Tibial artery (tissue), 4 donors: Measurements from ENCODE around the gene CAT.
A peak's percentile ranks its signal among the peaks of the same experiment; 100 is the strongest.

Experiments used
- DNase-seq, 2 donors: peaks; one replicate each; pipeline ENCODE4 v3.0.0-alpha.2; 2019
- H3K27ac ChIP-seq, 2 donors: fragments of 200-600 bp; sonication (generic) in 1 of 2; 1 replicate in 1 of 2; 2 replicates in 1 of 2; pipeline ENCODE4 v1.5.1; 2018 to 2019; ENCODE audit warnings: mild to moderate bottlenecking in 1 of 2
- H3K27me3 ChIP-seq, 2 donors: fragments of 200-600 bp; sonication (generic) in 1 of 2; one replicate each; pipeline versions ENCODE4 v1.5.1 to v1.6.0; 2016 to 2019
- H3K36me3 ChIP-seq, 3 donors: fragments of 200-600 bp; sonication (generic) in 2 of 3; one replicate each; pipeline ENCODE4 v1.5.1; 2016 to 2019; ENCODE audit warnings: mild to moderate bottlenecking in 2 of 3
- H3K4me1 ChIP-seq, 4 donors: fragments of 200-600 bp; sonication (generic) in 2 of 4; 1 replicate in 3 of 4; 2 replicates in 1 of 4; pipeline ENCODE4 v1.5.1; 2016 to 2019
- H3K4me3 ChIP-seq, 2 donors: fragments of 200-600 bp; sonication (generic) in 1 of 2; 1 replicate in 1 of 2; 2 replicates in 1 of 2; pipeline ENCODE4 v1.5.1; 2018 to 2019; ENCODE audit warnings: mild to moderate bottlenecking in 2 of 2
- H3K9me3 ChIP-seq, 3 donors: fragments of 200-600 bp; sonication (generic) in 1 of 3; one replicate each; pipeline ENCODE4 v1.5.1; 2016 to 2019
- CTCF ChIP-seq, 2 experiments: fragments of 200-600 bp in 1 of 2; fragments of 450-650 bp in 1 of 2; IDR thresholded peaks; one replicate each; pipeline ENCODE4 v1.5.1; 2017 to 2019; ENCODE audit warnings: antibody characterized with exemption in 2 of 2, mild to moderate bottlenecking in 1 of 2, moderate library complexity in 1 of 2
- intact Hi-C: fragments of 100-400 bp; cut with DNase I; formaldehyde crosslinking; loops from one replicate; pipeline ENCODE4 v1.15.0; 2023; ENCODE audit warnings: low total_unique reads

Gene CAT

GRCh38 chr11:34499719-34500500 lies 61.2 kb downstream of the CAT start:
- intact Hi-C loops = no loop called here
- Histone ChIP-seq H3K4me3 (no peak overlapping the region), H3K36me3 (no peaks in the 10 kb centered on the region), H3K27ac (no peak overlapping the region), H3K9me3 (no peaks in the 10 kb centered on the region), H3K4me1 (no peaks in the 10 kb centered on the region), H3K27me3 (peaks cover 0 to 19% of the 10 kb centered on the region in 2 donors)
- no peak for TF ChIP-seq CTCF (IDR thresholded peaks at IDR 0.05)
- DNase-seq = no peak

- no peaks in the 10 kb centered on the region for H3K4me1 ChIP-seq
- no peak overlapping the region for H3K4me3 ChIP-seq
- intact Hi-C loops = no loop called here
- H3K27ac ChIP-seq = no peak overlapping the region
- no peaks in the 10 kb centered on the region for H3K9me3 ChIP-seq
- TF ChIP-seq CTCF (IDR thresholded peaks at IDR 0.05) = no peak
- H3K36me3 ChIP-seq = no peaks in the 10 kb centered on the region
- DNase-seq = peak in 1 of 2 donors; percentile 32
- peaks cover 0 to 8% of the 10 kb centered on the region in 2 donors for H3K27me3 ChIP-seq
Observed at GRCh38 chr11:34501500-34501899, 62.8 kb downstream of the CAT start.

- no peak for DNase-seq
- Histone ChIP-seq H3K27me3 (peaks cover 0 to 8% of the 10 kb centered on the region in 2 donors), H3K4me3 (no peak overlapping the region), H3K27ac (no peak overlapping the region), H3K9me3 (no peaks in the 10 kb centered on the region), H3K36me3 (no peaks in the 10 kb centered on the region), H3K4me1 (no peaks in the 10 kb centered on the region)
- intact Hi-C loops = no loop called here
- TF ChIP-seq CTCF (IDR thresholded peaks at IDR 0.05) = no peak
Observed at GRCh38 chr11:34501949-34502348, 63.2 kb downstream of the CAT start.

- no peak for DNase-seq
- intact Hi-C loops = no loop called here
- Histone ChIP-seq H3K36me3 (no peaks in the 10 kb centered on the region), H3K9me3 (no peaks in the 10 kb centered on the region), H3K27me3 (peaks cover 0 to 8% of the 10 kb centered on the region in 2 donors), H3K4me3 (no peak overlapping the region), H3K27ac (no peak overlapping the region), H3K4me1 (no peaks in the 10 kb centered on the region)
- TF ChIP-seq CTCF (IDR thresholded peaks at IDR 0.05) = no peak
Observed at GRCh38 chr11:34502949-34503348, 64.2 kb downstream of the CAT start.

GRCh38 chr11:34505874-34506273 lies 67.1 kb downstream of the CAT start:
- intact Hi-C loops = no loop called here
- no peak overlapping the region for H3K27ac ChIP-seq
- DNase-seq = no peak
- no peaks in the 10 kb centered on the region for H3K27me3 ChIP-seq
- no peak overlapping the region for H3K4me3 ChIP-seq
- H3K9me3 ChIP-seq = no peaks in the 10 kb centered on the region
- no peak for TF ChIP-seq CTCF (IDR thresholded peaks at IDR 0.05)
- no peaks in the 10 kb centered on the region for H3K36me3 ChIP-seq
- no peaks in the 10 kb centered on the region for H3K4me1 ChIP-seq
